Small intestine (tissue), 7 donors: ENCODE results near the gene FAM234A. TPM values are rescaled to one million over a fixed set of nuclear protein-coding genes. Genes with fewer than 3 reads are reported as not detected.
"Not testable (repeated sequence)": the region's sequence is repeated elsewhere in the genome, so short reads cannot be mapped to it uniquely, and the experiment has no call there.

Experiments used
- DNase-seq, 2 donors: peaks; one replicate each; pipeline versions ENCODE4 v3.0.0 to v3.0.0-alpha.2; 2013
- FAIRE-seq: peaks from 2 replicates; lab custom pipeline; 2012; peaks lifted over from hg19 to GRCh38; lab: Jason Lieb, UNC
- H3K27ac ChIP-seq, 3 donors: one replicate each; pipeline ENCODE4 v1.5.1; 2013; ENCODE audit warnings: low read length in 2 of 3, mild to moderate bottlenecking in 2 of 3, control low read depth in 1 of 3, inconsistent platforms in 1 of 3, low read depth in 1 of 3, moderate library complexity in 1 of 3
- H3K27me3 ChIP-seq, 3 donors: one replicate each; pipeline ENCODE4 v1.6.1; 2013; ENCODE audit warnings: low read length in 3 of 3, inconsistent platforms in 1 of 3; ENCODE audit not compliant: control insufficient read depth in 3 of 3, insufficient read depth in 3 of 3
- H3K36me3 ChIP-seq, 3 donors: one replicate each; pipeline ENCODE4 v1.6.1; 2013; ENCODE audit warnings: low read length in 3 of 3, inconsistent platforms in 1 of 3, low read depth in 1 of 3, mild to moderate bottlenecking in 1 of 3, moderate library complexity in 1 of 3; ENCODE audit not compliant: control insufficient read depth in 3 of 3, insufficient read depth in 2 of 3
- H3K4me1 ChIP-seq, 3 donors: one replicate each; pipeline ENCODE4 v1.6.1; 2013; ENCODE audit warnings: low read length in 2 of 3, inconsistent platforms in 1 of 3, low read depth in 1 of 3, mild to moderate bottlenecking in 1 of 3, moderate library complexity in 1 of 3; ENCODE audit not compliant: control insufficient read depth in 3 of 3, insufficient read depth in 2 of 3
- H3K4me3 ChIP-seq, 3 donors: one replicate each; pipeline ENCODE4 v1.5.1; 2013; ENCODE audit warnings: low read length in 3 of 3, control low read depth in 1 of 3, inconsistent platforms in 1 of 3, low read depth in 1 of 3, mild to moderate bottlenecking in 1 of 3, moderate library complexity in 1 of 3
- H3K9me3 ChIP-seq, 2 donors: one replicate each; pipeline ENCODE4 v1.6.1; 2013; ENCODE audit warnings: low read depth in 1 of 2, low read length in 1 of 2; ENCODE audit not compliant: control insufficient read depth in 2 of 2, insufficient read depth in 1 of 2
- WGBS, 3 donors: extraction: QIAGEN DNeasy Blood & Tissue Kit; methylation state at CpG; one replicate each; pipeline ENCODE4 v1.1.7; 2013; 5-methylcytosine and 5-hydroxymethylcytosine counted together
- polyA plus RNA-seq, 4 donors: library from polyadenylated mRNA; stranded (reverse) in 3 of 4; unstranded in 1 of 4; fragments of 200-250 nt in 3 of 4; fragments of 120-200 nt in 1 of 4; gene quantifications; one replicate each; pipeline versions ENCODE4 v1.2.1 to v1.2.3, GENCODE V29; 2013
- donor health status: healthy with polysubstance abuse.
- donor health status: control.
- donor health status: control.
- donor health status: Bipolar disorder and iron deficiency.
- donor health status: healthy.

FAM234A gene
- polyA plus RNA-seq, 4 donors = 56.5 to 107 (median 66.3) TPM

- H3K27me3 ChIP-seq = no peaks in the 10 kb centered on the region
- DNase-seq = no peak
- H3K27ac ChIP-seq = peak overlapping the region in 1 of 3 donors; percentile 30
- peaks cover 3 to 54% (median 5%) of the 10 kb centered on the region in 3 donors for H3K36me3 ChIP-seq
- 91 to 98% (median 95%) methylated on average over 6 of the region's 6 CpGs for WGBS, 3 donors
- H3K4me1 ChIP-seq = peaks cover 0 to 20% (median 0%) of the 10 kb centered on the region in 3 donors
- H3K9me3 ChIP-seq = peaks cover 0 to 6% of the 10 kb centered on the region in 2 donors
- no peak for FAIRE-seq
- no peak overlapping the region for H3K4me3 ChIP-seq
These were observed 20.6 kb downstream of the FAM234A start for GRCh38 chr16:255183-255582.

DNA sequence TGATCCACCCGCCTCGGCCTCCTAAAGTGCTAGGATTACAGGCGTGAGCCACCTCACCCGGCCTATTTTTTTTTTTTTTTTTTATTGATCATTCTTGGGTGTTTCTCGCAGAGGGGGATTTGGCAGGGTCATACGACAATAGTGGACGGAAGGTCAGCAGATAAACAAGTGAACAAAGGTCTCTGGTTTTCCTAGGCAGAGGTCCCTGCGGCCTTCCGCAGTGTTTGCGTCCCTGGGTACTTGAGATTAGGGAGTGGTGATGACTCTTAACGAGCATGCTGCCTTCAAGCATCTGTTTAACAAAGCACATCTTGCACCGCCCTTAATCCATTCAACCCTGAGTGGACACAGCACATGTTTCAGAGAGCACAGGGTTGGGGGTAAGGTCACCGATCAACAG is 23.5 kb downstream of the FAM234A start:
- not testable (repeated sequence) for H3K4me3 ChIP-seq, FAIRE-seq, H3K9me3 ChIP-seq, H3K27me3 ChIP-seq, DNase-seq, H3K27ac ChIP-seq
- WGBS, 3 donors = 59 to 91% (median 82%) methylated on average over 8 to 11 of the region's 13 CpGs
- H3K36me3 ChIP-seq = peaks cover 5 to 72% (median 6%) of the 10 kb centered on the region in 3 donors
- peaks cover 0 to 11% (median 0%) of the 10 kb centered on the region in 3 donors for H3K4me1 ChIP-seq

GRCh38 chr16:259226-259625 is 24.6 kb downstream of the FAM234A start:
- 84 to 86% (median 85%) methylated on average over 10 of the region's 10 CpGs for WGBS, 3 donors
- Histone ChIP-seq H3K4me3 (no peak overlapping the region), H3K27ac (no peak overlapping the region), H3K36me3 (peaks cover 6 to 76% (median 16%) of the 10 kb centered on the region in 3 donors), H3K27me3 (no peaks in the 10 kb centered on the region), H3K4me1 (no peaks in the 10 kb centered on the region), H3K9me3 (peaks cover 0 to 6% of the 10 kb centered on the region in 2 donors)
- DNase-seq (no peak), FAIRE-seq (no peak)

GRCh38 chr16:259814-260253 is 25.2 kb downstream of the FAM234A start:
- no peaks in the 10 kb centered on the region for H3K27me3 ChIP-seq
- peaks cover 6 to 76% (median 20%) of the 10 kb centered on the region in 3 donors for H3K36me3 ChIP-seq
- DNase-seq = no peak
- no peak overlapping the region for H3K4me3 ChIP-seq
- FAIRE-seq = no peak
- H3K27ac ChIP-seq = no peak overlapping the region
- 85 to 94% (median 89%) methylated on average over 12 to 13 of the region's 13 CpGs for WGBS, 3 donors
- no peaks in the 10 kb centered on the region for H3K4me1 ChIP-seq
- H3K9me3 ChIP-seq = peaks cover 0 to 6% of the 10 kb centered on the region in 2 donors

DNA sequence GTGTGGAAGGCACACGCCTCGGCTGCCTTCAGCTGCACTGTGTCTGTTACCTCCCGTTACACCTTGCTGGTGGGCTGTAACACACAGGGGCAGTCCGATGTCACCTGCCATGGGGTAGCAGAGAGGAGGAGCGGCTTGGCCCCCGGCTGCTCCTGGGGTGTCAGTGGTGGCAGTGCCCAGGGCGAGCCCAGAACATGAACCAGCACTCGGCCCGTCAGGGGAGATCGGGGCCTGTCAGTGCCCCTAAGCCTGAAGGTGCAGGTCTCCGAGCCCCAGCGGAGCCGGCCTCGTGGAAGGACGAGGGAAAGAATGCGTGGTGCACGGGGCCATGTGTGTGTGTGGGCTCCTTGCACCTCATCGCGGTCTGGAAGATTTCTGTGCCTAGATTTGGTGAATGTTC is 25.7 kb downstream of the FAM234A start:
- FAIRE-seq (no peak), DNase-seq (no peak)
- no peak overlapping the region for H3K27ac ChIP-seq
- 93 to 97% (median 95%) methylated on average over 19 of the region's 19 CpGs for WGBS, 3 donors
- H3K27me3 ChIP-seq = no peaks in the 10 kb centered on the region
- H3K4me1 ChIP-seq = no peaks in the 10 kb centered on the region
- peaks cover 0 to 6% of the 10 kb centered on the region in 2 donors for H3K9me3 ChIP-seq
- H3K4me3 ChIP-seq = no peak overlapping the region
- peaks cover 6 to 76% (median 20%) of the 10 kb centered on the region in 3 donors for H3K36me3 ChIP-seq

DNA sequence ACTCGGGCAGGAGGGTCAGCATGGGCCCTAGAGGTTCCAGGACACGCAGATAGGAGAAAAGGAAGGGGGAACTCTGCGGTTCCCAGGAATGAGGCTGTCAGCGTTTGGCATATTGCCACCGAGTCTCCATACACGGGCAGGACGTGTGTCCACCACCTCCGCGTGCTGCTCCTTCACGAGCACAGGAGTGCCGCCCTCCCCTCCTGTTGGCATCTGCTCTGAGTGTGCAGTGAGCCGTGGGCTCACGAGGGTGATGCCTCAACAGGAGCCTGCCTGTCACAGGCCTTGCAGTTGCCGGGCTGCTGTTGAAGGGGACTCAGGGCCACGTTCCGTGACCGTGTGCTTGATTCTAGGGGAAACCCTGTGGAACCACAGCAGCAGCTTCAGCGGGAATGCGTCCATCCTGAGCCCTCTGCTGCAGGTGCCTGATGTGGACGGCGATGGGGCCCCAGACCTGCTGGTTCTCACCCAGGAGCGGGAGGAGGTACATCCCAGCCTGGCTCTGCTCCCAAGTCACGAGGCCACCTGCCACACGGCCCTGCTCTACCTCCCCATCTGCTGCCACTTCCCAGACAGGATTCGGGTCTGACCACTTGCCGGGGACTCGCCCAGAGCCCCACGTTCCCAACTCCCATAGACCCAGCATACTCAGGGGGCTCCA is 26.5 kb downstream of the FAM234A start:
- 84 to 87% (median 85%) methylated on average over 27 to 28 of the region's 28 CpGs for WGBS, 3 donors
- Histone ChIP-seq H3K4me3 (no peak overlapping the region), H3K27me3 (no peaks in the 10 kb centered on the region), H3K27ac (no peak overlapping the region), H3K9me3 (no peaks in the 10 kb centered on the region), H3K4me1 (peaks cover 0 to 1% (median 0%) of the 10 kb centered on the region in 3 donors), H3K36me3 (peaks cover 6 to 74% (median 20%) of the 10 kb centered on the region in 3 donors)
- DNase-seq (no peak), FAIRE-seq (no peak)

- peaks cover 0 to 2% (median 2%) of the 10 kb centered on the region in 3 donors for H3K4me1 ChIP-seq
- DNase-seq = no peak
- H3K27me3 ChIP-seq = no peaks in the 10 kb centered on the region
- no peak overlapping the region for H3K27ac ChIP-seq
- WGBS, 3 donors = 94 to 97% (median 96%) methylated on average over 29 of the region's 29 CpGs
- H3K4me3 ChIP-seq = no peak overlapping the region
- H3K36me3 ChIP-seq = peaks cover 6 to 70% (median 20%) of the 10 kb centered on the region in 3 donors
- H3K9me3 ChIP-seq = no peaks in the 10 kb centered on the region
- no peak for FAIRE-seq
These were observed 27.6 kb downstream of the FAM234A start for GRCh38 chr16:262121-262745.

DNA sequence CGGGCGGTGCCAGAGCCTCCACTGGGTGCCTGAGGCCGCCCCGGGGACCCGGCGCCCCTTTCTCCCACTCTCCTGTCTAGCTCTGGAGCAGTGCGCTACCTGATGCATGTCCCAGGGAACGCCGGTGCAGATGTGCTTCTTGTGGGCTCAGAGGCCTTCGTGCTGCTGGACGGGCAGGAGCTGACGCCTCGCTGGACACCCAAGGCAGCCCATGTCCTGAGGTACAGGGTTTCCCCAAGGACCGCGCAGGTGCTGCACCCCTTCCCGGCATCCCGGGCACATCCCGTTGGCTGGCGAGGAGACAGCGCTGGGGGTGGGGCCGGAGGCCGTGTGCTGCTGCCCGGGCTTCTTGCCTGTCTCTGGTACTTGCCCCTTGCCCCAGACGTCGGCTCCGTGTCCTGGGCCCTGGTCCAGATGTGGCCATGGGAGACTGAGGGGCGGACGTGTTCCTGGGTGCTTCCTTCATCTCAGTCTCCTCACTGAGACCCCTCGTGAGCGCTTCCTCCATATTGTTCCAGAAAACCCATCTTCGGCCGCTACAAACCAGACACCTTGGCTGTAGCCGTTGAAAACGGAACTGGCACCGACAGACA is 28.7 kb downstream of the FAM234A start:
- FAIRE-seq (no peak), DNase-seq (no peak)
- no peaks in the 10 kb centered on the region for H3K27me3 ChIP-seq
- H3K9me3 ChIP-seq = no peaks in the 10 kb centered on the region
- H3K36me3 ChIP-seq = peaks cover 6 to 70% (median 20%) of the 10 kb centered on the region in 3 donors
- peaks cover 0 to 4% (median 2%) of the 10 kb centered on the region in 3 donors for H3K4me1 ChIP-seq
- no peak overlapping the region for H3K27ac ChIP-seq
- 91 to 94% (median 93%) methylated on average over 35 of the region's 35 CpGs for WGBS, 3 donors
- H3K4me3 ChIP-seq = no peak overlapping the region
